GM21390 (cell line): ENCODE measurements around the gene TMEM9B.
"Not testable (repeated sequence)": the region's sequence is repeated elsewhere in the genome, so short reads cannot be mapped to it uniquely, and the experiment has no call there.

Experiments
- ATAC-seq: cut with Tn5 transposase; IDR thresholded peaks from one replicate; pipeline ENCODE4 v1.9.1; 2021; ENCODE audit not compliant: unreplicated experiment

TMEM9B gene

GRCh38 chr11:8964324-8965320 lies at the start of gene TMEM9B:
Gene TMEM9B, minus strand, starts transcription at chr11:8964442. Its CDS starts 129 bp downstream, at chr11:8964313.
- peak; percentile 81 for ATAC-seq

GRCh38 chr11:9013373-9013772 lies 49.1 kb upstream of the TMEM9B start:
- no peak for ATAC-seq

GRCh38 chr11:9009538-9009937 lies 45.3 kb upstream of the TMEM9B start:
- not testable (repeated sequence) for ATAC-seq

GRCh38 chr11:9008661-9009060 lies 44.4 kb upstream of the TMEM9B start:
- ATAC-seq = no peak

GRCh38 chr11:9008011-9008550 lies 43.8 kb upstream of the TMEM9B start:
- no peak for ATAC-seq

GRCh38 chr11:9005087-9005486 lies 40.8 kb upstream of the TMEM9B start:
- ATAC-seq = no peak

- ATAC-seq = no peak
Measured at GRCh38 chr11:9004183-9004926, 40.1 kb upstream of the TMEM9B start.

- ATAC-seq = peak; percentile 56
Measured at GRCh38 chr11:9003573-9004182, 39.4 kb upstream of the TMEM9B start, which contains the start of gene NRIP3. Gene NRIP3, minus strand, starts transcription at chr11:9004001. Its CDS starts 66 bp downstream, at chr11:9003935.

- ATAC-seq = no peak
Measured at GRCh38 chr11:9002920-9003572, 38.8 kb upstream of the TMEM9B start.

GRCh38 chr11:9001736-9002135 lies 37.5 kb upstream of the TMEM9B start:
- no peak for ATAC-seq

- ATAC-seq = no peak
Measured at GRCh38 chr11:8998017-8998416, 33.8 kb upstream of the TMEM9B start.

- no peak for ATAC-seq
Measured at GRCh38 chr11:8997451-8997850, 33.2 kb upstream of the TMEM9B start.

- ATAC-seq = no peak
Measured at GRCh38 chr11:8989453-8989852, 25.2 kb upstream of the TMEM9B start.

GRCh38 chr11:8988329-8989234 lies 24.3 kb upstream of the TMEM9B start:
- no peak for ATAC-seq

GRCh38 chr11:8987446-8987845 lies 23.2 kb upstream of the TMEM9B start:
- ATAC-seq = no peak

- not testable (repeated sequence) for ATAC-seq
Measured at GRCh38 chr11:8986772-8987171, 22.5 kb upstream of the TMEM9B start.

GRCh38 chr11:8985462-8985861 lies 21.2 kb upstream of the TMEM9B start:
- no peak for ATAC-seq

GRCh38 chr11:8983552-8983951 lies 19.3 kb upstream of the TMEM9B start:
- no peak for ATAC-seq

GRCh38 chr11:8980485-8980884 lies 16.2 kb upstream of the TMEM9B start:
- no peak for ATAC-seq
